DMS53 treated with DMSO at 0.1 percent for 48 hours (cell line): Measurements from ENCODE around the gene SLPI.
A peak's percentile ranks its signal among the peaks of the same experiment; 100 is the strongest.

ENCODE experiments used
- DNase-seq: peaks from one replicate; lab custom pipeline; 2025; ENCODE audit not compliant: unreplicated experiment; lab: John Stamatoyannopoulos, UW

The SLPI gene

DNA sequence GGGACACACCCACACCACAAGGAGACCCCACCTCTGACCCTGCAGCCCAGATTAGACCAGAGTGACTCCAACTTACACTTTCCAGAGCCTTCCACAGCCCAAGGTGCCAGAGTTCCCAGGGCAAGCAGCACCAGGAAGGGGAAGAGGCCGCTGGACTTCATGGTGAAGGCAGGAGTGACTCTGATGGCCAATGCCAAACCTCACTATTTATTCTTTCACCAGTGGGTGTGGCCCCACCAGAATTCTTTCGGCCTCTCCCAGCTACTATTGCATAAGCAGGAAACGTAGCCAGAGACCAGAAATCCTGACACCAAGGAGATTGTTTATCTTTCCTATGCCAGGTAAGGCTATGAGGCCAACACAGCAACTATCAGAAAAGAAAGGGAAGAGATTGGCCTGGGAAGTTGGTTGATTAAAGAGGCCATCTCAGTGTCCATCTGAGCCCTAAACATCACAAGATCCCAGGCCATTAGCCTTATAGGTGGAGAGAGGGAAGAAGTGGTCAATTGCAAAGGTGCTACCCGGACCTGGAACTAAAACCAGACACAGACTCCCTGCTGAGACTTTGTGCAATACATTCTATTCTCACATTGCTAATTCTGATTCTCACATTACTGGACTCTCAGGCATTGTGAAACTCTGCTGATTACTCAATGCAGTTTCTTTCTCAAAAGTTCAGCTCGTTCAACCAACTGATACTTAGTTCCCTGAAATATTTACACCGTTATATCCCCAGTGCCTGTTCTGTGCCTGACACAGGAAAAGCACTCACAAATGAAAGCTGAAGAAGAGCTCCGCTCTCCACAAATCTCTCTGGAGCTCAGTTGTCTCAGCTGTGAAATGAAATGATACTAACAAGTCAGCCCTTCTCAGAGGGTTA, at the start of gene SLPI:
Gene SLPI, minus strand, starts transcription at position 182 of the 880 bp plus-strand sequence. Its CDS starts 21 bp downstream, at position 161.
- DNase-seq: no peak

- no peak for DNase-seq
Observed at GRCh38 chr20:45303586-45304463, 49.5 kb upstream of the SLPI start.

- DNase-seq: no peak
Observed at GRCh38 chr20:45301824-45302271, 47.5 kb upstream of the SLPI start.

GRCh38 chr20:45300961-45301360, 46.6 kb upstream of the SLPI start:
- peak; percentile 12 for DNase-seq

- DNase-seq: no peak
Observed at GRCh38 chr20:45299786-45300185, 45.4 kb upstream of the SLPI start.

DNA sequence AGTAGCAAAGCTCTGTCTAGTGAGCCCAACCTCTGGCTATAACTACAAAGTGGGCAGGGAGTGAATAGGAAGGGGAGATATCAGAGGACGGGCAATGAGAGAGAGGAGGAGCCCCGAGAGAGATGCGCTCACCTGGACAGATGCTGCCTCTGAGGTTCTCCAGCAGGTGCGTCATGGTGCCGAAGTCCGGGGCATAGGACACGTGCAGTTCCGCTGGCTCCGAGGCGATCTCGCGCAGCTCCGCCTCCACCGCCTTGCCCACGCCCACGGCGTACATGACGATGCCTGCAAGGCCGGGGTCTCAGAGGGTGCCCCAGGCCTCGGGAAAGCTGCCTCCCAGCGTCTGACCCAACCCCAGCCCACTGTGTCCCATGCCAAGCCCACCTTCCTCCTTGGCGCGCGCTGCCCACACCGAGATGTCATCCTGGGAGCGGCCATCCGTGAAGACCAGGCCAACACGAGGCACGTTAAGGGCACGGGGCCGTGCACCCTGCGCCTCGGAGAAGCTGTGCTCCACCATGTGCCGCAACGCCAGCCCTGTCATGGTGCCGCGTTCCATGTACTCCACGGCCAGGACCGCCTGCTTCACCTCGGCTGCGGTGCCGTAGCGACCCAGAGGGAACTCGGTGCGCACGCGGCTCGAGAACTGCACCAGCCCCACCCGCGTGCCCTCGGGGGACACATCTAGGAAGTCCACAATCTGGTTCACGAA, 43.6 kb upstream of the SLPI start:
- DNase-seq: no peak

- no peak for DNase-seq
Observed at GRCh38 chr20:45294659-45295058, 40.3 kb upstream of the SLPI start.

GRCh38 chr20:45294003-45294368, 39.6 kb upstream of the SLPI start:
- no peak for DNase-seq

- DNase-seq: peak; percentile 77
Observed at GRCh38 chr20:45293041-45294002, 39.0 kb upstream of the SLPI start.

- DNase-seq: no peak
Observed at GRCh38 chr20:45292343-45292742, 38.0 kb upstream of the SLPI start.

DNA sequence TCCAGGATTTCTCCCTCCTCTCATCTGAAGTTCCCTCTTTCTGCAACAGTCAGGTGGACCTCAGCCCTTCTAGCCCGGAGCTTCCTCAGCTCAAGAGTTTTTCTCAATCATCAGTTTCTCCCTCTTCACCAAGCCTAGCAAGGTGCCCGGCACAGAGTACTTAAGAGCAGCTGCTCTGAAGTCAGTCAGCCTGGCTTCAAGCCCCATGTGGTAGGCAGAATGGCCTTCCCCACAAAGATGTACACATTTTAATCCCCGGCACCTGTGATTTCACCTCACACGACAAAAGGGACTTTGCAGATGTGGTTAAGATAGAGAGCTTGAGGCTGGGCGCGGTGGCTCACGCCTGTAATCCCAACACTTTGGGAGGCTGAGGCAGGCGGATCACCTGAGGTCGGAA, 37.2 kb upstream of the SLPI start:
- no peak for DNase-seq

GRCh38 chr20:45290677-45291355, 36.5 kb upstream of the SLPI start:
- peak; percentile 86 for DNase-seq

DNA sequence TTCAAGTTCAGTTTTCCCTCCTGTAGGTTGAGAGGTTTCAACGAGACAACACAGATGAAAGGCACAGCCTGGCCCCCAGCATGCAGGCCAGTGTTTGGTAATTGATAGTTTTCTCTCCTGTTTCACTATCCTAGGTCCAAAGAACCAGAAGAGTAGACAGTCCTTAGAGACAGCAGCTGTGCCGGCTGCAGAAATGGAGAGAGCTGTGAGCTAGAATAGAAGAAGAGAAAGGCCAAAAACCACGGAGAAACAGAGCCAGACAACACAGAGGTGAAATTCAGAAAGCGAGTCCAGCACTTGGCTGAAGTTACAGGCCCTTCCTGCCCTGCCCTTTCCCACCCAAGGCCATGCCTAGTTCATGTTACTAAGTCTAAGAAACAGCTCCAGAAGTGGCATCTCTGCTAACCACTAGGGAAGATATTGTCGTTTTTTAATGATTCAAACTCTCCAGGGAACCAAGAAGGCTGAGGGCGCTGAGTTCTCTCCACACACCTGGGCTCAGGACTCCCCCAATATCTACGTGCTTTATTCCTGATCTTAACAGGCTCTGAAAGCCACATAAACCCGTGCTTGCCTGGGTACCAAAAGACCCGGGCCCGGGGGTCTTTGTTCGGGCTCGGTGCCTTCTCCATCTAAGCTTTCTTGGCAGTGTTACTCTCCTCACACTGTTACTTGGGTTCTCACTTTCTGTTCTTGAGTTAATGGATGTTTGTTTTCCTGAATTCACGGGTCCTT, 35.7 kb upstream of the SLPI start:
- DNase-seq: no peak

GRCh38 chr20:45288860-45289259, 34.5 kb upstream of the SLPI start:
- no peak for DNase-seq

DNA sequence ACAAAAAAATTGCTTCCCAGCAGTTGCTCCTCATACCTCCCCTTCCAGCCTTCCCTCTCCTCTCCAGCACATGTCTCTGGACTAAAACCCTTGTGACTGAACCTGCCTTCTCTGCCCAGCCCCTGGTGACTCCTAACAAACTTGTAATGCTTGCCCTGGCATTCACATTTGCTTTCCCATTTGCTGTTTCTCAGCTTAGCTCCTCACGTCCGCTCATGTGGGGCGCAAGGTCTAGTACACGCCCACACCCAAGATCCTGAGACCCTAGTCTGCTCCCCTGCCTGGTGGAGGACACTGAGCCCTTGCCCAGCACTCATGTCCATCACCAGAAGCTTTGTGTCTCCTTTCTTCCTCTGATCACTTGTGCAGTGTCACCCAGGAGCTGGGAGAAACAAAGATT, 34.0 kb upstream of the SLPI start:
- DNase-seq: no peak

- no peak for DNase-seq
Observed at GRCh38 chr20:45283551-45284057, 29.2 kb upstream of the SLPI start.

GRCh38 chr20:45282700-45283550, 28.6 kb upstream of the SLPI start:
- DNase-seq: no peak

DNA sequence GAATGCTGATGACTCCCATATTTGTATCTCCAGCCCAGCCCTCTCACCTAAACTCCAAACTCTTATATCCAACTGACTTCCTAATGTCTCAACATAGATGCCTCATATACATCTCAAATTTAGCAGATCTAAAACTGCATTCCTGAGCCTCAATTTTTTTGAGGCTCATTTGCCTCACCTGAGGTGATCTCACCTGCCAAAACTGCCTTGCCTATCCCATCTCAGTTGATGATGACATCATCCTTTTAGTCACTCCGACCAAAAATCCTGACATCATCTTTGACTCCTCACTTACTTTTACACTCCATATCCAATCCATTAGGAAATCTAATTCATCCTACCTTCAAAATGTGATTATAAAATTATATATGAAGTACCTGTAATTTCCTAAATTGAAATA, 25.6 kb upstream of the SLPI start:
- DNase-seq: no peak
